Regular cardiac myocyte (primary cell): Measurements from ENCODE around the gene C1orf167. TPM values are rescaled to one million over a fixed set of nuclear protein-coding genes. Genes with fewer than 3 reads are reported as not detected.

Experiments used
- total RNA-seq: library from RNA; depleted of rRNA; stranded (reverse); fragments of >200 nt; gene quantifications from 2 replicates; pipeline ENCODE4 v1.2.3, GENCODE V29; 2014

C1orf167 gene, protein sequence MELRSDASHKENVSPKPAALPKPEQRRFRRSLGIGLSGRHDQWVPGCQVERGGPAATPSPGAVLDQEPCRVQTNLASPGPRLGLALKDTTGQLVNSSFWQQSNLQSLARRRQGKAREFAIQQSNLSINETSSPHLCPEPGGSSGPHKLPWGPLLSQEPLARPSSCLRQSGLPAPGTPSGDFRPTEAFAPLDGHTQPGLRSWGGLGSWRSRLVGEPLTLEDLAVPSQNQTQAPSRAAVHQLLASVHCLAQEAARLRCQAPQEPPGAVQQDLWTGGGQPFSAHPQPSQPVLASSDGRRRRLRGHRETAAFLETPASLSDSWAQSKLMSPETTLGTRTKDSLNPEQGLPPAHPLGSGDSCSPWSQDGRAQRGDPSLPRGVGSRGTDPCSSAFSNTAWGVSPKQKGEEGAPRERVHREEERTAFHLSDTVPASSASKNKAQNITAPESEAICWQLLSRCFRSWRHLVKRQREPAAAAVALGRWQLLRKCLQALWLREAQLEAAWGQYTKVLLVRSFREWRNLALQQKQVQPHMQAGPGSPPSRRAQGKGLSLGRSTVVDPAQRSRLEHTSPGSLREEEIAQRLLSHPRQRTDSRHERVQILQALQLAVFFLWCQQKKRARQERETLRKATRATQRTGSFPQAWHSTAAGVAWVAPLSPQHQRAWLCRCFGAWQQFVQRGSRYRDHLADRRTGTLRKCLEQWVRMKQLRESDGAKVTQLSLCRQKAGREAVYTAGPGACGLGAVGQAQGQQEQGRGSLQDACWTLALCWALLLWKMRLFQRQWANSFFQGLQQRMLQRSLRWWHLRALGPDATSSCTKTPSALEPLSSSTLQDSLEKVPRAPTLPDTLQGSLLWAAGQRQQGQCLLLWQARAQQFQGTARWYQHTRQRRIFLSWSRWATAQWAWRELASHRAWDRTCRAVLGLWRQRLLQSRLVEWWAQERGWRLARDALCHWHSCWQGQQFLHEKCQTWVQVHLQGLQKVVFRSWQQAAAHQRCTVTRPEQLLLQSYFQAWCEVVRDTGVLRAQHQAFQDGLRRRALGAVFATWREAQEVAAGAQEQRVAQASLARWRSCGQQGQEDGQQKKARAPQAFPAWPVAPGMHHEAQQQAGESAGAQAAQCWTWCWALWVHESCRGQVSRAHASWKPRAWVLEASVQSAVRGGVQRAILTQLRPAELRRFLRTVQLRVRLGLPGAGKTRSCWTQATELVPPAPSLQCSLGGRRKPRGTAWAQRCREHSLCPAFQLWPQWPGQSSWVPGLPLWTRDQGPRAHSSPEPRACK (N-terminal part only)
- not detected in 2 replicates for total RNA-seq

DNA sequence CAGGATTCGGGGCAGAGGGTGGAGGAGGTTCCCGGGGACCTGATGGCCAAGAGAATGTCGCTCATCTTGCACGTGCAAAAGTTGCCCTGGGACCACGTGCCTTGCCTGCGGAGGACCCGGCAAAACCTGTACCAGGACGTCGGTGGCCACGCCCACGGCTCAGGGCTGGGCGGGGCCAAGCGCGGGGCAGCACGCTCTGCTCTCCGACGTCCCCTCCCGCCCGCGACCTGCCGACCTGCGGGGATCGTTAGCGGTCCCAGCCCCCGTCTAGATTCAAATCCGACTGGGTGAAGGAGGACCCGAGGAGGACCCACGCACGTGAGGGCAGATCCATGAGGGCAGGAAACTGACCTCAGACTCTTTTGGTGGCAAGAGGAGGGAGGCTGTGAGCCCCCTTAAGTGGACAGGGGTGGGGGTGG, at the start of gene C1orf167:
Gene C1orf167 (plus strand): TSS at position 206 of the 419 bp plus-strand sequence. CDS start 2,208 bp downstream, outside the sequence.

GRCh38 chr1:11735854-11736745, 25.9 kb upstream of the C1orf167 start, which contains the start of gene AGTRAP:
TSS of gene AGTRAP (plus strand) at chr1:11736136. CDS start at chr1:11736209, 73 bp downstream.

DNA sequence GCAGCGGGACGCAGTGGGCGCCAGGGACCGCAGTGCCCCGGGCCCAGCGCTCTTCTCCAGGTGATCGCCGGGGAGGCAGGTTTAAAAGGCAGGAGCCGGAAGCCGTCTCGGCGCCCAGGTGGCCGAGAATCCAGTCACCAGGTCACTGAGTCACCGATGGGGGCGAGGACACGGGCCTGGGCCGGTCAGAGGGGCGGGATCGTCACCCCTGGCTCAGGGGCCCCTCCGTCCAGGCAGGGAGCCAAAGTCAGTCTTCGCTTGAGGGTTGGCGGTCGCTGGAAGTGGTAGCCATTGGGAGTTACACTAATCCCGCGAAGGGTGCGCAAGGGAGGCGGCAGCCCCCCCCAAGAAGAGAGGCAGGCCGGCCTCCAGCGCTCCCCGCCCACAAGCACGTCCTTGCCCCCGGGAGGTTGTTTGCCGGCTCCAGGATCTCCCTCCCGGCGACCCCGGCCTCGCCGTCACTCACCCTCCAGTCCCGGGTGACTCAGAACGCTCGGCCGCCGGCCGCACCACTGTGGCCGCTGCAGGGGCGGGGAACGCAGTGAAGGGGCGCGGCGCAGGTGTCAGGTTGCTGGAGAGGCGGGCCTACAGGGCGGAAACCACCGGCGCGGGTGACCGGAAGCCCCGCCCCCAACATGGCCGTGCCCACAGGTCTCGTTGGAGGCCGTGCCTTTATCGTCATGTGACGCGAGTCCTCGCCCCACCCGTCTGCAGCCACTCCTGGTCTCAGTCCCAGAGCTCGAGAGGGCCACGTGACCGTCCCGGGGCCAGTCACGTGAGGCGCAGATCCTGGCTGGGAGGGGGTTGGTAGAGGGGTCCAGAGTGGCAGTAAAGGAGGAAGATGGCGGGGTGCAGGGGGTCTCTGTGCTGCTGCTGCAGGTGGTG, 43.7 kb downstream of the C1orf167 start, which contains the start of the genes CLCN6 and MTHFR:
Gene CLCN6 (plus strand): TSS at position 770 of the 885 bp plus-strand sequence. CDS start 72 bp downstream, at position 842.
Gene MTHFR (minus strand): TSS at position 543 of the 885 bp plus-strand sequence. CDS start 2,848 bp downstream, outside the sequence.

Other genes with a start within 250 kb of the C1orf167 start
- 0.19 and 1.4 TPM in 2 replicates for gene FBXO2, start 107.8 kb upstream of the C1orf167 start, total RNA-seq
- 7.7 and 14.4 TPM in 2 replicates for gene FBXO44, start 107.3 kb upstream of the C1orf167 start, total RNA-seq
- 1.3 and 2.5 TPM in 2 replicates for gene FBXO6, start 98.0 kb upstream of the C1orf167 start, total RNA-seq
- gene MAD2L2, start 81.0 kb upstream of the C1orf167 start, total RNA-seq, result 26.2 and 32.4 TPM in 2 replicates
- gene DRAXIN, start 70.5 kb upstream of the C1orf167 start, total RNA-seq, result 0.56 and 0.77 TPM in 2 replicates
- 38.0 and 58.3 TPM in 2 replicates for gene AGTRAP, start 26.1 kb upstream of the C1orf167 start, total RNA-seq
- 14.6 and 25.7 TPM in 2 replicates for gene MTHFR, start 43.8 kb downstream of the C1orf167 start, total RNA-seq
- gene CLCN6, start 44.0 kb downstream of the C1orf167 start, total RNA-seq, result 5.0 and 12.1 TPM in 2 replicates
- gene NPPA, start 85.6 kb downstream of the C1orf167 start, total RNA-seq, result 0.19 TPM in 1 of 2 replicates, not detected in the other
- 11.5 and 45.9 TPM in 2 replicates for gene NPPB, start 96.8 kb downstream of the C1orf167 start, total RNA-seq
- 67.7 and 109 TPM in 2 replicates for gene KIAA2013, start 164.2 kb downstream of the C1orf167 start, total RNA-seq
- 626 and 996 TPM in 2 replicates for gene PLOD1, start 172.5 kb downstream of the C1orf167 start, total RNA-seq
- 51.6 and 92.6 TPM in 2 replicates for gene MFN2, start 218.3 kb downstream of the C1orf167 start, total RNA-seq